ENCODE measurements around the gene TSHZ2. TPM values are rescaled to one million over a fixed set of nuclear protein-coding genes. Genes with fewer than 3 reads are reported as not detected.
"Not testable (repeated sequence)": the region's sequence is repeated elsewhere in the genome, so short reads cannot be mapped to it uniquely, and the experiment has no call there.

TSHZ2 gene
- total RNA-seq, 1 donor from 2014 or later = 4.9 TPM

- DNase-seq (no peak), ATAC-seq (ENCODE audit: poor library complexity) (no peak)
- intact Hi-C loops (cut with DNase I) = no loop called here
Observed at GRCh38 chr20:53297154-53297529, 325.0 kb downstream of the TSHZ2 start.

- ATAC-seq (ENCODE audit: poor library complexity) = no peak
- no peak for DNase-seq
- intact Hi-C loops (cut with DNase I) = no loop called here
Observed at GRCh38 chr20:53298260-53298659, 326.1 kb downstream of the TSHZ2 start.

GRCh38 chr20:53298911-53299310 lies 326.8 kb downstream of the TSHZ2 start:
- intact Hi-C loops (cut with DNase I) = no loop called here
- DNase-seq = no peak
- ATAC-seq (ENCODE audit: poor library complexity) = no peak

GRCh38 chr20:53299831-53300230 lies 327.7 kb downstream of the TSHZ2 start:
- no peak for ATAC-seq (ENCODE audit: poor library complexity)
- intact Hi-C loops (cut with DNase I) = no loop called here
- no peak for DNase-seq

- DNase-seq (no peak), ATAC-seq (ENCODE audit: poor library complexity) (no peak)
- intact Hi-C loops (cut with DNase I) = no loop called here
Observed at GRCh38 chr20:53301869-53302268, 329.7 kb downstream of the TSHZ2 start.

- intact Hi-C loops (cut with DNase I) = no loop called here
- ATAC-seq (ENCODE audit: poor library complexity) = no peak
Observed at GRCh38 chr20:53302695-53303412, 330.7 kb downstream of the TSHZ2 start.

GRCh38 chr20:53303413-53303760 lies 331.2 kb downstream of the TSHZ2 start:
- no peak for ATAC-seq (ENCODE audit: poor library complexity)
- intact Hi-C loops (cut with DNase I) = no loop called here
- DNase-seq = no peak

More at GRCh38 chr20:53302695-53303412, 330.7 kb downstream of the TSHZ2 start:
- no peak for DNase-seq

GRCh38 chr20:53304146-53304545 lies 332.0 kb downstream of the TSHZ2 start:
- no peak for ATAC-seq (ENCODE audit: poor library complexity)
- intact Hi-C loops (cut with DNase I) = no loop called here
- no peak for DNase-seq

- DNase-seq = no peak
- ATAC-seq (ENCODE audit: poor library complexity) = no peak
- intact Hi-C loops (cut with DNase I) = no loop called here
Observed at GRCh38 chr20:53306192-53306805, 334.1 kb downstream of the TSHZ2 start.

GRCh38 chr20:53307964-53308597 lies 335.9 kb downstream of the TSHZ2 start:
- no peak for DNase-seq
- intact Hi-C loops (cut with DNase I) = no loop called here
- ATAC-seq (ENCODE audit: poor library complexity) = no peak

GRCh38 chr20:53309515-53309914 lies 337.4 kb downstream of the TSHZ2 start:
- ATAC-seq (ENCODE audit: poor library complexity) = no peak
- no peak for DNase-seq
- intact Hi-C loops (cut with DNase I) = no loop called here

GRCh38 chr20:53312957-53313356 lies 340.8 kb downstream of the TSHZ2 start:
- DNase-seq (no peak), ATAC-seq (ENCODE audit: poor library complexity) (no peak)
- intact Hi-C loops (cut with DNase I) = no loop called here

GRCh38 chr20:53316206-53316937 lies 344.2 kb downstream of the TSHZ2 start:
- ATAC-seq (ENCODE audit: poor library complexity) = no peak
- no peak for DNase-seq
- intact Hi-C loops (cut with DNase I) = no loop called here

- DNase-seq (no peak), ATAC-seq (ENCODE audit: poor library complexity) (no peak)
- intact Hi-C loops (cut with DNase I) = no loop called here
Observed at GRCh38 chr20:53319200-53319599, 347.0 kb downstream of the TSHZ2 start.

- intact Hi-C loops (cut with DNase I) = no loop called here
- ATAC-seq (ENCODE audit: poor library complexity) (no peak), DNase-seq (no peak)
Observed at GRCh38 chr20:53319716-53320115, 347.6 kb downstream of the TSHZ2 start.

- no peak for ATAC-seq (ENCODE audit: poor library complexity)
- DNase-seq = no peak
- intact Hi-C loops (cut with DNase I) = no loop called here
Observed at GRCh38 chr20:53320701-53321100, 348.5 kb downstream of the TSHZ2 start.

GRCh38 chr20:53321596-53321995 lies 349.4 kb downstream of the TSHZ2 start:
- DNase-seq (no peak), ATAC-seq (ENCODE audit: poor library complexity) (no peak)
- intact Hi-C loops (cut with DNase I) = no loop called here

- no peak for DNase-seq
- no peak for ATAC-seq (ENCODE audit: poor library complexity)
- intact Hi-C loops (cut with DNase I) = no loop called here
Observed at GRCh38 chr20:53322651-53323050, 350.5 kb downstream of the TSHZ2 start.

- ATAC-seq (ENCODE audit: poor library complexity); DNase-seq; intact Hi-C loops (cut with DNase I): not testable (repeated sequence)
Observed at GRCh38 chr20:53323460-53323859, 351.3 kb downstream of the TSHZ2 start.

- DNase-seq = no peak
- ATAC-seq (ENCODE audit: poor library complexity) = no peak
- intact Hi-C loops (cut with DNase I) = no loop called here
Observed at GRCh38 chr20:53324816-53325215, 352.7 kb downstream of the TSHZ2 start.

Measured in Right ventricle myocardium superior (tissue), 1 donor.